Pancreas (tissue), 10 donors: ENCODE results near the gene ASTN2. TPM values are rescaled to one million over a fixed set of nuclear protein-coding genes. Genes with fewer than 3 reads are reported as not detected.

ENCODE experiments used
- ATAC-seq, 4 donors: fragments of 200-7000 bp; cut with Tn5 transposase; one replicate each; pipeline versions ENCODE4 v1.8.0 to v1.9.1; 2020; ENCODE audit warnings: mild to moderate bottlenecking in 4 of 4, moderate library complexity in 4 of 4
- DNase-seq, 6 donors: peaks; one replicate each; pipeline ENCODE4 v3.0.0-alpha.2; 2020
- FAIRE-seq: peaks from 2 replicates; lab custom pipeline; 2012; peaks lifted over from hg19 to GRCh38; lab: Jason Lieb, UNC
- H3K27ac ChIP-seq, 4 donors: fragments of 200-600 bp; sonication (generic); 1 replicate in 3 of 4; 2 replicates in 1 of 4; pipeline versions ENCODE4 v1.5.0 to v1.8.0; 2020
- H3K27me3 ChIP-seq, 4 donors: fragments of 200-600 bp; one replicate each; pipeline ENCODE4 v1.8.0; 2021
- H3K36me3 ChIP-seq, 3 donors: fragments of 200-600 bp; sonication (generic) in 1 of 3; one replicate each; pipeline versions ENCODE4 v1.5.0 to v1.8.0; 2020 to 2021
- H3K4me1 ChIP-seq, 3 donors: fragments of 200-600 bp; one replicate each; pipeline ENCODE4 v1.8.0; 2021
- H3K4me3 ChIP-seq, 4 donors: fragments of 200-600 bp; sonication (generic) in 2 of 4; one replicate each; pipeline versions ENCODE4 v1.5.0 to v1.8.0; 2020 to 2021
- H3K9me3 ChIP-seq, 4 donors: fragments of 200-600 bp; one replicate each; pipeline ENCODE4 v1.8.0; 2021
- WGBS, 2 donors: extraction: QIAGEN DNeasy Blood & Tissue Kit; methylation state at CpG; one replicate each; pipeline ENCODE4 v1.1.7; 2013; 5-methylcytosine and 5-hydroxymethylcytosine counted together
- intact Hi-C, 3 donors: fragments of 100-400 bp; cut with DNase I; formaldehyde crosslinking; loops; one replicate each; pipeline versions ENCODE4 v1.11.1 to v1.14.2; 2022
- polyA plus RNA-seq, 2 donors: library from polyadenylated mRNA; stranded (reverse); fragments of 200-250 nt; gene quantifications; one replicate each; pipeline ENCODE4 v1.2.3, GENCODE V29; 2013
- total RNA-seq, 6 donors: library from RNA; stranded (reverse); fragmentation: NEBNext Ultra II Directional in 4 of 6; extraction: Animal tissue kit (Norgen Biotek cat#: 25700) in 4 of 6; gene quantifications; one replicate each; pipeline versions ENCODE4 v1.2.1 to v1.2.4, GENCODE V29; 2021 to 2023
- TF ChIP-seq, protein P1 (sequence below), 4 donors: fragments of 200-600 bp; sonication (generic) in 3 of 4; IDR thresholded peaks; one replicate each; pipeline versions ENCODE4 v1.5.0 to v1.8.0; 2021; ENCODE audit warnings: antibody characterized with exemption in 4 of 4
- donor health status: healthy with polysubstance abuse.
- donor health status: DM: no; HTN: no; CAD: no; lungs with moderate emphysema.
- donor health status: DM: no; HTN: no; CAD: no.
- donor health status: control.
- donor health status: control.
- donor health status: Bipolar disorder and iron deficiency.
- donor health status: DM: yes; HTN: yes; CAD: no.
- donor health status: DM: no; HTN: no; CAD: no.
- donor health status: DM: no; HTN: no; CAD: no.
- donor health status: DM: yes; HTN: yes; CAD: no.

The ASTN2 gene
- total and polyA plus RNA-seq, 8 donors, result 1.3 to 11.9 (median 6.7) TPM

DNA sequence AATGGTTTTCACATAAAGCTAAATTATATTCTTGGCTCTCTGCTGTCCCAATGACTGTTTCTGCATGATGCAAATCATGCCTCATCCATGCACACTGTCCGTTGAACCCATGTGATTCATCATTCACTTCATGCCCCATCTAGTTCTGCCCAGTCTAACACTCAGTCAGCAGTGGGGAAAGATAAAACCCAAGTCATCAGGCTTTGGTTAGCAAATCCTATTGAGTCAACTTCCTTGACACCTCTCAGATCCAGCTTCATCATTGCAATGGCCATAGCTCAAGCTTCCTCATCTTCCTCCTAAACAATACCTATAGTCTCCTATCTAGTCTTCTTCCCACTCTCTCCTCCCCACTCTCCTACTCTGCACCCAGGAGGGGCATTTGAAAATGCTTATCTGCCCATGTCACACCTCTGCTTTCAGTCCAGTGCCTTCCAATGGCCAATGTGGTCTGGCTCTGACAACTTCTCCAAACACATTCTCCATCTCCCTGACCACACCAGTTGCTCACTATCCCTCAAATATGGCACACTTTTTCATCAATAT lies 993.8 kb downstream of the ASTN2 start:
- ATAC-seq (no peak), FAIRE-seq (no peak), DNase-seq (no peak)
- H3K4me3 ChIP-seq, result no peak overlapping the region
- H3K4me1 ChIP-seq, result no peaks in the 10 kb centered on the region
- intact Hi-C loops, result no loop called here
- H3K36me3 ChIP-seq, result no peaks in the 10 kb centered on the region
- TF ChIP-seq, protein P1, sequence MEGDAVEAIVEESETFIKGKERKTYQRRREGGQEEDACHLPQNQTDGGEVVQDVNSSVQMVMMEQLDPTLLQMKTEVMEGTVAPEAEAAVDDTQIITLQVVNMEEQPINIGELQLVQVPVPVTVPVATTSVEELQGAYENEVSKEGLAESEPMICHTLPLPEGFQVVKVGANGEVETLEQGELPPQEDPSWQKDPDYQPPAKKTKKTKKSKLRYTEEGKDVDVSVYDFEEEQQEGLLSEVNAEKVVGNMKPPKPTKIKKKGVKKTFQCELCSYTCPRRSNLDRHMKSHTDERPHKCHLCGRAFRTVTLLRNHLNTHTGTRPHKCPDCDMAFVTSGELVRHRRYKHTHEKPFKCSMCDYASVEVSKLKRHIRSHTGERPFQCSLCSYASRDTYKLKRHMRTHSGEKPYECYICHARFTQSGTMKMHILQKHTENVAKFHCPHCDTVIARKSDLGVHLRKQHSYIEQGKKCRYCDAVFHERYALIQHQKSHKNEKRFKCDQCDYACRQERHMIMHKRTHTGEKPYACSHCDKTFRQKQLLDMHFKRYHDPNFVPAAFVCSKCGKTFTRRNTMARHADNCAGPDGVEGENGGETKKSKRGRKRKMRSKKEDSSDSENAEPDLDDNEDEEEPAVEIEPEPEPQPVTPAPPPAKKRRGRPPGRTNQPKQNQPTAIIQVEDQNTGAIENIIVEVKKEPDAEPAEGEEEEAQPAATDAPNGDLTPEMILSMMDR (IDR thresholded peaks at IDR 0.05), result no peak
- no peaks in the 10 kb centered on the region for H3K27me3 ChIP-seq
- H3K9me3 ChIP-seq, result no peaks in the 10 kb centered on the region
- 87 to 94% methylated on average over 1 of the region's 1 CpG for WGBS, 2 donors
- H3K27ac ChIP-seq, result no peak overlapping the region

DNA sequence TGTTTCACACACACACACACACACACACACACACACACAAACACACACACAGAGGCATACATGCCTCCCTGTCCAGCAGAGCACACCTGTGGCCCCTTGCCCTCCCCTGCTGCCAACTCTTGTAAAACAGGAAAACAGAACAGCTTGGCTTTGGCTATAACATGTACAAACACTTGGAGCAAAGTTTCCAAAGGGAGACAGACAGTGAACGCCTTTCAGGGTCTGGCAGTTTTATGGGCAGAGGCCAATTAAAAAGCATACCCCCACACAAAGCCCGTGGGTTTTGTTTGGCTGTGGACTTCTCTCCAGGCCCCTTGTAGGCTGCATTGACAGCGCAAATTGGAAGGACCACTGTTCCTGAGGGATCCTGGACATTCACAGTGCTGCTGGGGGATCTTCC lies 995.7 kb downstream of the ASTN2 start:
- no peaks in the 10 kb centered on the region for H3K27me3 ChIP-seq
- TF ChIP-seq, protein P1 (IDR thresholded peaks at IDR 0.05), result no peak
- WGBS, 2 donors, result 83 to 92% methylated on average over 3 of the region's 3 CpGs
- no peaks in the 10 kb centered on the region for H3K4me1 ChIP-seq
- no peak for DNase-seq
- no peak for FAIRE-seq
- intact Hi-C loops, result no loop called here
- H3K36me3 ChIP-seq, result no peaks in the 10 kb centered on the region
- no peaks in the 10 kb centered on the region for H3K9me3 ChIP-seq
- no peak overlapping the region for H3K27ac ChIP-seq
- ATAC-seq, result no peak
- no peak overlapping the region for H3K4me3 ChIP-seq

DNA sequence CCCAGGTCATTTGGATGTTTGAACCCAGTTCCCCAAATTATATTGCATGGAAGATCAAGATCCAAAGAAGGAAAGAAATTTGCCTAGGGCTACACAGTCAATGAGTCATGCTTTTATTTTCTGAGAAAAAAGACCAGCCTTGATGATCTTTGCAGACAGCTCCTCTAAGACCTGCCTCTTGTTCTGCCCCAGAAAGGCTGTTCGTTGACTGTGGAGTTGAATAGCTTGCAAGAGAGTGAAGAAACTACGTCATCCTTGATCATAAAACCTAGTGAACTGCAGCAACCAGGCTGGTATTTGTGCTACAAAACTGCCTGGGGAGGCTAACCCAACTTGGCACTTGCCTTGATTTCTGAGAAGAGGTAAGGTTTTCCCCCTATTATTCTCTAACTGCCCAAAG lies 997.4 kb downstream of the ASTN2 start:
- Histone ChIP-seq H3K4me1 (no peaks in the 10 kb centered on the region), H3K9me3 (no peaks in the 10 kb centered on the region), H3K27me3 (no peaks in the 10 kb centered on the region), H3K4me3 (no peak overlapping the region), H3K36me3 (no peaks in the 10 kb centered on the region), H3K27ac (no peak overlapping the region)
- FAIRE-seq (no peak), DNase-seq (no peak), ATAC-seq (no peak)
- TF ChIP-seq, protein P1 (IDR thresholded peaks at IDR 0.05), result no peak
- WGBS, 2 donors, result 92 to 93% methylated on average over 2 of the region's 2 CpGs
- intact Hi-C loops, result no loop called here

DNA sequence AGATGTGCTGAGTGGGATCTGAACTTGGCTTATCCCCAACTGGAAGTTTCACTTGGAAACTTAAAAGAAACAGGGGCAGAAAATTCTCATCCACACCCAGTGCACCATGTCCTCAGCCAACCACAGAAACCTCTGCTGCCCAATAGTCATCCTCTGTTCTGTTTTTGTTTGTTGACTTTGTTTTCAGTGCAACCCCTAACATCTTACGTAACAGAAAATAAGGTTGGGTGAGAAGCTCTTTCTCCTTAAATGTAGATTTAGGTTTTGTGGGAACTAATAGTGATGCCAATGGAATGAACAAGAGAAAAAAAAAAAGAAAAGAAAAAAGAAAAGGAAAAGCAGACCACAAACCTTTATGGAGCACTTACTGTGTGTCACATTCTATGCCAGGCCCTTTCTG lies 998.4 kb downstream of the ASTN2 start:
- H3K27me3 ChIP-seq, result no peaks in the 10 kb centered on the region
- H3K27ac ChIP-seq, result no peak overlapping the region
- no peaks in the 10 kb centered on the region for H3K9me3 ChIP-seq
- no peak for FAIRE-seq
- no peaks in the 10 kb centered on the region for H3K36me3 ChIP-seq
- H3K4me1 ChIP-seq, result no peaks in the 10 kb centered on the region
- 97 to 99% methylated on average over 1 of the region's 1 CpG for WGBS, 2 donors
- ATAC-seq, result no peak
- no peak for DNase-seq
- TF ChIP-seq, protein P1 (IDR thresholded peaks at IDR 0.05), result no peak
- no peak overlapping the region for H3K4me3 ChIP-seq
- intact Hi-C loops, result no loop called here

DNA sequence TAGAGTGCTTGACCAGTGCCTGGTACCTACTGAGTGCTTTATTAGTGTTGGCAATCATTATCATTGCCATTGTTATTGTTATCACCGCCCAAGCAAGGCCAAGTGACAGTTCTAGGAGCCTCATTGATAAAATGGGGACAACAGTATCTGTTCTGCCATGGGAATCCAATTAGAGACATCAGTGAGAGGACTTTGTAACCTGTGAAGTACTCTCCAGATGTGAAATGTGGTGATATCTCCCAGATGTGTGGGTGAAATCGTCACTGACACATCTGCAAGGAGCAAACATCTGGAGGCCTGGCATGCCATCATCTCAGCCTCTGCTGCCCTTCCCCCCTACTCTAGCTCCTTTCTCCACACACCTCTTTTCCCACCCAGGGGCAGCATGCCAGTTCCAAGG lies 1000.5 kb downstream of the ASTN2 start:
- TF ChIP-seq, protein P1 (IDR thresholded peaks at IDR 0.05), result no peak
- Histone ChIP-seq H3K27ac (no peak overlapping the region), H3K27me3 (no peaks in the 10 kb centered on the region), H3K36me3 (no peaks in the 10 kb centered on the region), H3K4me1 (no peaks in the 10 kb centered on the region), H3K4me3 (no peak overlapping the region), H3K9me3 (no peaks in the 10 kb centered on the region)
- no peak for DNase-seq
- intact Hi-C loops, result no loop called here
- no peak for FAIRE-seq
- ATAC-seq, result no peak
- WGBS, 2 donors, result 75 to 79% methylated on average over 2 of the region's 2 CpGs
